OCI-LY1 (cell line): Measurements from ENCODE around the gene CHRM4.

ENCODE experiments used
- EZH2 ChIP-seq: fragments of 200-600 bp; sonication (generic), shearing (Covaris generic); IDR thresholded peaks from 2 replicates; pipeline ENCODE4 v1.8.0; 2017; ENCODE audit warnings: borderline replicate concordance, mixed run types, mild to moderate bottlenecking, antibody characterized with exemption, low read length, moderate library complexity, mixed read lengths
- TF ChIP-seq, protein P1 (sequence below): fragments of 200-600 bp; sonication (generic), shearing (Covaris generic); IDR thresholded peaks from 2 replicates; pipeline ENCODE4 v1.5.1; 2017; ENCODE audit warnings: mild to moderate bottlenecking, antibody characterized with exemption, low read length, moderate library complexity, mixed read lengths

DNA sequence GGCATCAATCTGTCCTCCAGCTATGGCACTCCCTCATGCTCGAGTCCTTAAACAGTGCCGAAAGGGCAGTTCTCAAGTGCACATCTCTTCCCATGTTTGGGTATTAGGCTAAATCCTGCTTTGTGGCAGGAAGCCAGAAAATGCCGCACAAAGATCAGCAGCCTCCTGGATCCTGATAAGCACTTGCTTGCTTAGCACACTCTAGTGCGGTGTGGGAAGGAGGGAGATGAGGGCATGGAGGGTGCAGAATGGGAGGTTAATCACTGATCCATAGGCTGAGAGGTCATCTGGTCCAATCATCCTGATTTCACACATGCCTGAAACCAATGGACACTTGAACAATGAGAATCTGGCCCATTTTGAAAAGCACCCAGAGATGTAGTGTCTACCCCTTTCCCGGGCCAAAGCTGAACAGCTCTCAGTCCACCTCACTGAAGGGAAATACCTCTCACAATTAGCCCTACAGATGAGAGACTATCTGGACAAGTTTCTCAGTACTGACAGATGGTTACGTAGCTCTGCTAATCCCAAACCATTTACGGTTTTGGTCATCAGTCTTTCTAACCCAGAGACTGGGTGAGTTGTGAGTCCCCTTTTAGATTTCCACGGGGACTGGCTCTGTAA is 29.8 kb upstream of the CHRM4 start:
- TF ChIP-seq, protein P1, sequence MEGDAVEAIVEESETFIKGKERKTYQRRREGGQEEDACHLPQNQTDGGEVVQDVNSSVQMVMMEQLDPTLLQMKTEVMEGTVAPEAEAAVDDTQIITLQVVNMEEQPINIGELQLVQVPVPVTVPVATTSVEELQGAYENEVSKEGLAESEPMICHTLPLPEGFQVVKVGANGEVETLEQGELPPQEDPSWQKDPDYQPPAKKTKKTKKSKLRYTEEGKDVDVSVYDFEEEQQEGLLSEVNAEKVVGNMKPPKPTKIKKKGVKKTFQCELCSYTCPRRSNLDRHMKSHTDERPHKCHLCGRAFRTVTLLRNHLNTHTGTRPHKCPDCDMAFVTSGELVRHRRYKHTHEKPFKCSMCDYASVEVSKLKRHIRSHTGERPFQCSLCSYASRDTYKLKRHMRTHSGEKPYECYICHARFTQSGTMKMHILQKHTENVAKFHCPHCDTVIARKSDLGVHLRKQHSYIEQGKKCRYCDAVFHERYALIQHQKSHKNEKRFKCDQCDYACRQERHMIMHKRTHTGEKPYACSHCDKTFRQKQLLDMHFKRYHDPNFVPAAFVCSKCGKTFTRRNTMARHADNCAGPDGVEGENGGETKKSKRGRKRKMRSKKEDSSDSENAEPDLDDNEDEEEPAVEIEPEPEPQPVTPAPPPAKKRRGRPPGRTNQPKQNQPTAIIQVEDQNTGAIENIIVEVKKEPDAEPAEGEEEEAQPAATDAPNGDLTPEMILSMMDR = no peak
- TF ChIP-seq EZH2 = no peak
